Esophagus muscularis mucosa (tissue), 4 donors: ENCODE results near the gene JDP2. TPM values are rescaled to one million over a fixed set of nuclear protein-coding genes. Genes with fewer than 3 reads are reported as not detected.

ENCODE experiments used
- DNase-seq: peaks from one replicate; pipeline ENCODE4 v3.0.0-alpha.2; 2017; ENCODE audit errors: extremely low spot score
- H3K27ac ChIP-seq, 4 donors: fragments of 200-600 bp; sonication (generic); replicated peaks in 1 of 4; 1 replicate in 3 of 4; 2 replicates in 1 of 4; pipeline ENCODE4 v1.5.1; 2016 to 2019; ENCODE audit warnings: mild to moderate bottlenecking in 1 of 4
- H3K27me3 ChIP-seq, 4 donors: fragments of 200-600 bp; sonication (generic); one replicate each; pipeline versions ENCODE4 v1.5.1 to v1.6.0; 2016 to 2019
- H3K36me3 ChIP-seq, 4 donors: fragments of 200-600 bp; sonication (generic); one replicate each; pipeline ENCODE4 v1.5.1; 2016 to 2019
- H3K4me1 ChIP-seq, 4 donors: fragments of 200-600 bp; sonication (generic); one replicate each; pipeline ENCODE4 v1.5.1; 2016 to 2019
- H3K4me3 ChIP-seq, 4 donors: fragments of 200-600 bp; sonication (generic); 1 replicate in 2 of 4; 2 replicates in 2 of 4; pipeline ENCODE4 v1.5.1; 2016 to 2019; ENCODE audit warnings: mild to moderate bottlenecking in 4 of 4, moderate library complexity in 1 of 4
- H3K9me3 ChIP-seq, 4 donors: fragments of 200-600 bp; sonication (generic); 1 replicate in 3 of 4; 2 replicates in 1 of 4; pipeline ENCODE4 v1.5.1; 2016 to 2019
- EP300 ChIP-seq: sonication (generic); formaldehyde crosslinking; IDR thresholded peaks from one replicate; pipeline ENCODE4 v1.6.1; 2017; ENCODE audit warnings: antibody characterized with exemption
- POLR2A ChIP-seq: fragments of 450-650 bp; IDR thresholded peaks from one replicate; pipeline ENCODE4 v1.6.1; 2017; ENCODE audit warnings: antibody characterized with exemption, moderate library complexity, mild to moderate bottlenecking, low read depth
- POLR2AphosphoS5 ChIP-seq, 2 donors: sonication (generic); formaldehyde crosslinking; IDR thresholded peaks; one replicate each; pipeline ENCODE4 v1.6.1; 2017; ENCODE audit warnings: antibody characterized with exemption in 2 of 2
- WGBS: methylation state at CpG from one replicate; pipeline ENCODE4 v1.1.5; 2018; 5-methylcytosine and 5-hydroxymethylcytosine counted together
- intact Hi-C: fragments of 100-400 bp; cut with DNase I; formaldehyde crosslinking; loops from one replicate; pipeline ENCODE4 v1.15.1; 2023
- total RNA-seq, 4 donors: library from RNA; depleted of rRNA; stranded (reverse); fragments of >200 nt; gene quantifications; one replicate each; pipeline versions ENCODE4 v1.1.0 to v1.2.1, GENCODE V29; 2016
- TF ChIP-seq, protein P1 (sequence below), 3 experiments: fragments of 200-600 bp in 2 of 3; fragments of 450-650 bp in 1 of 3; sonication (generic) in 2 of 3; IDR thresholded peaks; one replicate each; pipeline ENCODE4 v1.5.1; 2017 to 2019; ENCODE audit warnings: antibody characterized with exemption in 3 of 3, mild to moderate bottlenecking in 2 of 3, moderate library complexity in 1 of 3

Gene JDP2
- total RNA-seq, 4 donors from 2014 or later, result 50.5 to 94.5 (median 78.3) TPM

DNA sequence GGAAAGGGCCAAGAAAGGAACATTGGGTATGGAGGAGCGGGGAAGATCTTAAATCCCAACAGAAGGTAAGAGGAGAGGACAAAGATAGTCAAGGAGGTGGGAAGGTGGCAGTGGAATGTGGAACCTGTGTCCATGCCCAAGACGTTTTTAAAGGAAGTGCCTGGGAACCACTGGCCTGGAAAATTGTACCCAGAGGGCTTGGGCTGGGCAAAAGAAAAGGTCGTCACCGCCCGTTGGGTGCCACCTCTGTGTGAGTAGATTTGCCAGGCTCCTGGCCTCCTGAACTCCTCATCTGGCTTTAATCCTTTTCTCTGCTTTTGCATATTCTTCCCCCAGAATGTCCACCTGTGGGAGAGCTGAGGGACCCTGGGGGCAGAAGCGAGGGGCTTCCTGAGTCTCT lies 32.6 kb downstream of the JDP2 start:
- DNase-seq, result no peak
- peaks cover 42 to 90% (median 74%) of the 10 kb centered on the region in 4 donors for H3K4me1 ChIP-seq
- H3K36me3 ChIP-seq, result peaks cover 0 to 45% (median 35%) of the 10 kb centered on the region in 4 donors
- intact Hi-C loops, result no loop called here
- H3K27me3 ChIP-seq, result no peaks in the 10 kb centered on the region
- H3K4me3 ChIP-seq, result no peak overlapping the region
- TF ChIP-seq POLR2A, result no peak
- no peak for TF ChIP-seq EP300
- TF ChIP-seq, protein P1, sequence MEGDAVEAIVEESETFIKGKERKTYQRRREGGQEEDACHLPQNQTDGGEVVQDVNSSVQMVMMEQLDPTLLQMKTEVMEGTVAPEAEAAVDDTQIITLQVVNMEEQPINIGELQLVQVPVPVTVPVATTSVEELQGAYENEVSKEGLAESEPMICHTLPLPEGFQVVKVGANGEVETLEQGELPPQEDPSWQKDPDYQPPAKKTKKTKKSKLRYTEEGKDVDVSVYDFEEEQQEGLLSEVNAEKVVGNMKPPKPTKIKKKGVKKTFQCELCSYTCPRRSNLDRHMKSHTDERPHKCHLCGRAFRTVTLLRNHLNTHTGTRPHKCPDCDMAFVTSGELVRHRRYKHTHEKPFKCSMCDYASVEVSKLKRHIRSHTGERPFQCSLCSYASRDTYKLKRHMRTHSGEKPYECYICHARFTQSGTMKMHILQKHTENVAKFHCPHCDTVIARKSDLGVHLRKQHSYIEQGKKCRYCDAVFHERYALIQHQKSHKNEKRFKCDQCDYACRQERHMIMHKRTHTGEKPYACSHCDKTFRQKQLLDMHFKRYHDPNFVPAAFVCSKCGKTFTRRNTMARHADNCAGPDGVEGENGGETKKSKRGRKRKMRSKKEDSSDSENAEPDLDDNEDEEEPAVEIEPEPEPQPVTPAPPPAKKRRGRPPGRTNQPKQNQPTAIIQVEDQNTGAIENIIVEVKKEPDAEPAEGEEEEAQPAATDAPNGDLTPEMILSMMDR (IDR thresholded peaks at IDR 0.05), result no peak
- TF ChIP-seq POLR2AphosphoS5 (IDR thresholded peaks at IDR 0.05), result no peak
- peak overlapping the region in 2 of 4 donors; percentile 59 to 61 for H3K27ac ChIP-seq
- 90% methylated on average over 6 of the region's 6 CpGs for WGBS
- H3K9me3 ChIP-seq, result no peaks in the 10 kb centered on the region

DNA sequence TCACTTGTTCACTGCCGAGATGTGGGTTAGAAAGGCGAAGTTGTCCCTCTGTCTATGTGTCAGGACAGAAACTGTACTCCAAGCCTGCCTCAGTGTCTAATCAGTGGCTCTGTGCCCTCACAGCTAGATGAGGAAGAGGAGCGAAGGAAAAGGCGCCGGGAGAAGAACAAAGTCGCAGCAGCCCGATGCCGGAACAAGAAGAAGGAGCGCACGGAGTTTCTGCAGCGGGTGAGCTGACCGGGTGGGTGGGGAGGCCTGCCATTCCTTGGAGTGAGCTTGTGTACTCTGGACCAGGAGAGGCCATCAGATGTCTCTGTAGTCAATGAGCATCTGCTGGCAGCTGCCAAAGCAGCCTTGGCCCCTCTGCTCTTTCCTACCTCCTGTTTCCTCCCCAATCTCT lies 33.5 kb downstream of the JDP2 start:
- intact Hi-C loops, result no loop called here
- H3K27me3 ChIP-seq, result no peaks in the 10 kb centered on the region
- DNase-seq, result no peak
- H3K4me1 ChIP-seq, result peaks cover 42 to 90% (median 73%) of the 10 kb centered on the region in 4 donors
- H3K9me3 ChIP-seq, result no peaks in the 10 kb centered on the region
- WGBS, result 99% methylated on average over 12 of the region's 12 CpGs
- H3K27ac ChIP-seq, result no peak overlapping the region
- H3K4me3 ChIP-seq, result no peak overlapping the region
- no peak for TF ChIP-seq POLR2A
- TF ChIP-seq, protein P1 (IDR thresholded peaks at IDR 0.05), result no peak
- no peak for TF ChIP-seq POLR2AphosphoS5 (IDR thresholded peaks at IDR 0.05)
- no peak for TF ChIP-seq EP300
- H3K36me3 ChIP-seq, result peaks cover 0 to 52% (median 35%) of the 10 kb centered on the region in 4 donors

DNA sequence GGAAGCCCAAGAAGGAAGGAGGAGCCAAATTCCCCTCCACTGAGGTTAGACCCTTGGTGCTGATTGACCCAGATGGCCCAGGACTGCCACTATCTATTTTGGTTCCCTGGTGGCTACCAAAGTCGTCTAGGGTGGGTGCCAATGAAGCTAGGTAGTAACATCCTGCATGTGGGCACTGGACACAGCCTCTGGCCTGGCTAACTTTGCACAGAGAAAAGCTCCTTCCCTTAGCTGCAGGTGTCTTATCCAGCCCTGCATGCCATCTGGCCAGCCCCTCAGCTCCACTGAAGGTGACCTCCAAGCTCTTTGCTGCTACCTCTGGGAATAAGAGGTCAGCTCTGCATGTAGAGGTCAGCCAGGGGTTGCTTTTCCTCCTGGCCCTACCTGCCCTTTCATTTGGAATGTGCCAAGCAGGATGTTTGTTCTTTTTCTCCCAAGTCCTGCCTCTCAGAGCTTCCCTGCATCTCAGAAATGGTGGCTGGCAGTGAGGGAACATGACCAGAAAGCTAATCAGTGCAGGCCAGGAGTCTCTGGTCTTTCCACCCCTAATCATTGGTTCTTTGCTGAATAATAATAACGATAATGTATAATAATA lies 34.0 kb downstream of the JDP2 start:
- peaks cover 0 to 56% (median 35%) of the 10 kb centered on the region in 4 donors for H3K36me3 ChIP-seq
- TF ChIP-seq POLR2AphosphoS5 (IDR thresholded peaks at IDR 0.05) (no peak), POLR2A (no peak)
- H3K9me3 ChIP-seq, result no peaks in the 10 kb centered on the region
- H3K4me3 ChIP-seq, result no peak overlapping the region
- intact Hi-C loops, result no loop called here
- H3K27me3 ChIP-seq, result no peaks in the 10 kb centered on the region
- H3K4me1 ChIP-seq, result peaks cover 42 to 89% (median 73%) of the 10 kb centered on the region in 4 donors
- WGBS, result 85% methylated on average over 1 of the region's 2 CpGs
- no peak for DNase-seq
- peak overlapping the region in 1 of 4 donors; percentile 23 for H3K27ac ChIP-seq

DNA sequence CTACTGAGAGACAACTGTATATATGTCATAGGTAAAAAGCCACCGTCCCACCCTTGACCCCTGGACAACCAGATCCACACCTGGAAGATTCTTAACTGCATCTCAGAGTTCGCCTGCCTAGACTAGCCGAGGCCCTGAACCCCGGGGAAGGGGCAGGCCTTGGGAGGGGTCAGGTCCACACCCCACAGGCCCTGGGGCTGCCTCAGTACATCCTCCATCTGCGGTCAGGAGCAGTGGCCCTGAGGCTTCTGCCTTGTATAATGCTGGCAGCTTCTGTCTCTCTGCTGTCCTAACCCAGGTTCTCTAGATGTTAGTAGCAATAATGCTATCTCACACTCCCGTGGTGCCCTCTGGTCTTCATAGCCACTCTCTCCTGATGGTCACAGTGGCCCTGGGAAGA lies 36.8 kb downstream of the JDP2 start:
- Histone ChIP-seq H3K4me1 (peaks cover 28 to 89% (median 75%) of the 10 kb centered on the region in 4 donors), H3K9me3 (no peaks in the 10 kb centered on the region), H3K36me3 (peaks cover 0 to 74% (median 47%) of the 10 kb centered on the region in 4 donors), H3K4me3 (no peak overlapping the region), H3K27me3 (no peaks in the 10 kb centered on the region), H3K27ac (peak overlapping the region in 3 of 4 donors; percentile 38 to 74 (median 52))
- intact Hi-C loops, result no loop called here
- no peak for TF ChIP-seq POLR2AphosphoS5 (IDR thresholded peaks at IDR 0.05)
- TF ChIP-seq EP300, result no peak
- no peak for TF ChIP-seq POLR2A
- TF ChIP-seq, protein P1 (IDR thresholded peaks at IDR 0.05), result no peak
- 90% methylated on average over 6 of the region's 6 CpGs for WGBS
- DNase-seq, result no peak

DNA sequence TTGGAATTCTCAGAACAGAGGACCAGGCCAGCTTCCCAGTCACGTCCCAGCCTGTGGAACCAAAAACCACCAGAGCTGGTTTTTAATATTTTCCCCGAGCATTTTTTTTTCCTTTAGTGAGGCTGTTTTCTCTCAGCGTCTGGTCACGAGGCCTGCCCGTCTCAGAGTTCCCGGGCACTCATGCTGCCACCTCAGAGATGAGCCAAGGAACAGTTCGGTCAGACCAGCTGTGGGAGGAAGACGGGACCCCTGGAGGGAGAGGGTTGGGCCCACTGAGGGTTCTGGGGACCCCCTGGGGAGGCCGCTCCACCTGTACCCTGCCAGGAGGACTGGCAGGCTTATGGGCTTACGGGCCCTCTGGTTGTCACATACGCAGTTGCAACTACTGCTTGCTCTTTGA lies 39.9 kb downstream of the JDP2 start:
- TF ChIP-seq, protein P1 (IDR thresholded peaks at IDR 0.05), result no peak
- TF ChIP-seq POLR2AphosphoS5 (IDR thresholded peaks at IDR 0.05), result no peak
- TF ChIP-seq POLR2A, result no peak
- TF ChIP-seq EP300, result no peak
- DNase-seq, result no peak

More for the DNA sequence above, 39.9 kb downstream of the JDP2 start:
- 86% methylated on average over 11 of the region's 11 CpGs for WGBS
- peak overlapping the region; percentile 32 to 74 (median 54) for H3K27ac ChIP-seq
- H3K9me3 ChIP-seq, result no peaks in the 10 kb centered on the region
- intact Hi-C loops, result no loop called here
- no peaks in the 10 kb centered on the region for H3K27me3 ChIP-seq
- peaks cover 17 to 80% (median 52%) of the 10 kb centered on the region in 4 donors for H3K36me3 ChIP-seq
- H3K4me3 ChIP-seq, result no peak overlapping the region
- peaks cover 21 to 83% (median 66%) of the 10 kb centered on the region in 4 donors for H3K4me1 ChIP-seq
